Hematopoietic multipotent progenitor cell treated with erythropoietin and hydrocortisone succinate and interleukin-3 and kit ligand, for 4 days (in vitro differentiated cells): ENCODE results near the gene CLTCL1.
"Not testable (repeated sequence)": the region's sequence is repeated elsewhere in the genome, so short reads cannot be mapped to it uniquely, and the experiment has no call there.

Source experiments
- DNase-seq: peaks from one replicate; pipeline ENCODE4 v3.0.0-alpha.2; 2015

Gene CLTCL1

DNA sequence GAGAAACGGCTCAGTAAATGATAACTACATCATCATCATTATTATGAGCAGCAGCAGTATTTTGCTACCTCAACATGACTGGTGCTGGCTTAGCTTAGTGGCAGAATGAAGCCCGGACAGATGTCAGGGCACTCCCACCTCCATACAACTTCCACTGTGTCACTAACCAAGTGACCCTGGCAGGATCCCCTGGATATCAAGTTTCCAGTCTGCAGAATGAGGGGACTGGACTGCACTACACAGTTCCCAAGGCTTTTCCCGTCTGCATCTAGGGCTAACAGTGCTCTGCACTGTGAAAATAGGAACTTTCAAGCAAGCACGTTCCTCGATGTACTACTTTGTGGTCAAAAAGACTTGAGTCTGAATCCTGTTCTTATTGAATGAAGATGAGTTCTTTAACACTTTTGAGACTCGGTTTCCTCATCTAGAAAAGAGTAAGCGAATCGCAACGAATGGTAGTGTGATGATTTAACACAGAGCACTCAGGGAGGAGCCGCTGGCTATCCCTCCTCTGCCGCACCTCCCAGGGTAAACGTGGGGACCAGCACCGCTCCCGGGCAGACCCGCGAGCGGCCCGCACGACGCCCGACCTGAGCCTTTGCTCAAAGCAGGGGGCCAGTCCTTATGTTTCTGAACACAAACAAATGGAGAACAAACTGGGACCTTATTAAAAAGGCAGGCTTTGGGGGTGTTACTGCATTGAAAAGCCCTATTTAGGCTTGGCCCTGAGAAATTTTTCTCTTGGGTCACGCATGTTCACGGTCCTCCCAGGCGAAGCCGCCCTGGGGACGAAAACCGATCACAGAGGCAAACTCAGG is 910 bp downstream of the CLTCL1 start:
- peak; percentile 44 for DNase-seq

DNA sequence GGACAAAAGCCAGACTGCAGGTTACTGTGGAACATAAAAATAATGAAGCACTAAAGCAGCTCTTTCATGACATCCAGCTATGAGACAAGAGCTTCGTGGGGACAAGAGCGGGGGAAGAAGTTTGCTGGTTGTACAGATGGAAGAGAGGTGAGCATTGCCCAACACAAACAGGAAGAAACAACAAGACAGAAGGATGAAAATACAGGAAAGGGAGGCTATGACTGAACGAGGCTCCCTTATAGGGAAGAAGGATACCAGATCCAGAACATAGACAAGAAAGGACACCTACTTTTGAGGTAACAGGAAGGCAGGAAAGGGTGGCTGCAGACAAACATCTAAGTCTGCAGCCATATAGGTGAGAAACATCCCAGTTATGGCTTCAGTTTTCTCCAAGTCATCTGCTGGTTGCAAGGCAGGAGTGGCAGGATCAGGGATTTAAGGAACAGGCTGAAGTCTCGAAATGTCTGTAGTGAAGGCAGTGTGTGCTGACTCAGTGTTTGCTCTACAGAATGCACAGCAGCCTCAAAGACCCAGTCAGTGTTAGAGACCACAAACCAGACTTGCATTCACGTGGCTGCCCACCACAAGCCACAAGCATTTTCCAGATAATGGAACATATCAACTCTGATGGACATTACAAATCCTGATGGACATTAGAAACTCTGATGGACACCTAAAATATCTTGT is 1.9 kb downstream of the CLTCL1 start:
- DNase-seq: peak; percentile 62

DNA sequence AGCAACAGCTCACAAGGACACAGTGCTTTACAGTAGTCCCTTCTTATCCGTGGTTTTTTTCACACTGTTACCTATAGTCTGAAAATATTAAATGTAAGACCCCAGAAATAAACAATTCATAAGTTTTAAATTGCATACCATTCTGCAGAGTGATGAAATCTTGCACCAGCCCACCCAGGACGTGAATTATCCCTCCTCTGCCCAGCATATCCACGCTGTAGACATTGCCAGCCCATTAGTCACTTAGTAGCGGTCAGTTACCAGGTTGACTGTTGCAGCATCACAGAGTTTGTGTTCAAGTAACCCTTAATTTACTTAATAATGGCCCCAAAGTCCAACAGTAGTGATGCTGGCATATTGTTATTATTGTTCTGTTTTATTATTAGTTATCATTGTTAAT is 3.6 kb downstream of the CLTCL1 start:
- DNase-seq: no peak

DNA sequence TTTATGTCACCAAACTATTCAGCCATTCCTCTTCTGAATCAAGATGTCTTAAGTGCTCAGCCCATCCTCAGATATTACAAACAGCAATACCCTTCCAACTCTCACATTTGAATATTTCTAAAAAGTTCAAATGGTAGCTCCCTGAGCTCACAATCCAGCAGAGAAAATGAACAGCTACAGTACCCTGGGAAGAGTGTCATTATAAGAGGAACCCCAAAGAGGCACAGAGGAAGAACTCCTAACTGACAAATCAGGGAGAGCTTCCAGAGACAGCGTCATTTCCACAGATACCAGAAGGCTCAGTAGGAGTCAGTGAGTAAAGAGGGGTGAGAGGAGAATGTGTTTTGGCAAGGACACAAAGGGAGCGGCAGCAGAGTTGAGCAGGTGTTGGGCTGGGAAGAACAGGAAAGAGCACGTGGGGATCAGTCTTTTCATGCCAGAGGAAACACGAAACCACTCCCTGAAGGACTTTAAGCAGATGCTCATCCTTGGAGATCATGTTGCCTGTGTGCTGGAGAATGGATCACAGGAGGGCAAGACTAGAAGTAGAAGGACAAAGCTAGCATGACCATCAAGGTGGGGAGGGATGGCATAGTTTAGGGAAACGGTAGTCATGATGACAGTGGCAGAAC is 4.3 kb downstream of the CLTCL1 start:
- DNase-seq: no peak

DNA sequence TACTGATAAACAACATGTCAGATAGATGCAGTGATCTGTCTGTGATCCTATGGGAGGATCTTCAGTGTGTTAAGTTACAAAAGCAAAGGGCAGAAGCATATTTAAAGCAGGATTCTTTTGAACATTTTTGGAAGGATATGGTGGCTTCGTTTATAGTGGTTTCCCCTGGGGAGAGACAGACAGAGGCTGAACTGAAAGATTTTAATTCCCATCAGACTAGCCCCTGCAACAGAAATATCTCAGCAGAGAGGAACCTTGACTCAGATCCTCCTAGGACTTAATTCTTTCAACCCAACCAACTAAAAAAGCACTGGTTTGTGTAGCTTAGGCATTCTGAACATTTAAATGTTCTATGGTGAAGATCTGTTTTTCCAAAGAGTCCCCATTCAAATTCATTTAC is 5.7 kb downstream of the CLTCL1 start:
- DNase-seq: no peak

DNA sequence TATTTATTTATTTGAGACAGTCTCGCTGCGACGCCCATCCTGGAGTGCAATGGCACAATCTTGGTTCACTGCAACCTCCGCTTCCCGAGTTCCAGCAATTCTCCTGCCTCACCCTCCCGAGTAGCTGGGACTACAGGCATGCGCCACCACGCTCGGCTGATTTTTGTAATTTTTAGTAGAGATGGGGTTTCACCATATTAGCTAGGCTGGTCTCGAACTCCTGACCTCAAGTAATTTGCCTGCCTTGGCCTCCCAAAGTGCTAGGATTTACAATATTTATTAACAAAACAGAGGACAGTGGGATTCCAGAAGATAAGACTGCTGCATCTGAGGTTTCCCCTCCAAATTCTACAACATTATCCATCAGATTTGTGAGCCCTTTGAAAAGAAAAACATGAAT is 12.4 kb downstream of the CLTCL1 start:
- not testable (repeated sequence) for DNase-seq

DNA sequence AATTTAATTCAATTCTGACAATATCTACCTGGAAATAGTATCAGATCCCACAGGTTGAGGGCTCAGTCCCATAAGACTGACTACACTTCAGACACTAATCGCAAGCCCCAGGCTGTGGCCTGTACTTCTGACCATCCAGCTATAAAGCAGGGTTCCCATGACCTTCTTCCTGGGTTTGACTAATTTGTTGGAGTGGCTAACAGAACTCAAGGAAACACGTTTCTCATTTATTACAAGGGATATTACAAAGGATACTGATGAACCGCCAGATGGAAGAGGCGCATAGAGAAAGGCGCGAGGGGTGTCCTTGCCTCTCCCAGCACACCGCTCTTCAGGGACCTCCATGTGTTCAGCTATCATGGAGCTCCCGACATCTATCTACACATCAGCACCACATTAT is 13.7 kb downstream of the CLTCL1 start:
- no peak for DNase-seq

DNA sequence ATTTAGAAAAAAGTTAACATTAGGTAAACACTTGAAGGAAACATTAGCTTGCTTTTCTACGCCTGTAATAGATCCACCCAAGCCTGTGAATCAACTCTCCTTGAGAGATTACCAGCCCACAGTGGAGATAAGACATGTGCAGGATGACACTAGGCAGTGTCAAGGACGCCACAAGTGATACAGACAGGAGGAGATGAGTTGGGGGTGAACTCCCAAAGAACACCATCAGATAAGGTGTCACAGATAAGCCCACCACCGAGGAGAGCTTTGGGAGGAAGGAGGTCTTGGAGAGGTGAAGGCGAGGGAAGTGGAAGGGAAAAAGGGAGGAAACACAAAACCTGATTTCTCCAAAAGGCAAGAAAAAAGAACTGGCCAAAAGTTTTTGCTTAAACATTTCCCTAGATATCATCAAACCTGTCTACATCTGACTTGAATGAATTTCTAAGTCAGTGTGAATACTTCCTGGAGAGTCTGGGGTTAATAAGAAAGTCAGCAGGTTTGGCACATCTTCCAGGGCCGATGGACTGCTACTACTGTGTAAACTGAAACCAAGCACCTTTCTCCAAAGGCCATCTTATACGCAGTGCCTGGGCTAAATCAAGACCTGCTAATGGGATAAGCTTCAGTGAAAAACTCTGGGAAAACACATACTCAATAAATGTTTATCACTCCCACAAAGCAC is 15.5 kb downstream of the CLTCL1 start:
- no peak for DNase-seq

DNA sequence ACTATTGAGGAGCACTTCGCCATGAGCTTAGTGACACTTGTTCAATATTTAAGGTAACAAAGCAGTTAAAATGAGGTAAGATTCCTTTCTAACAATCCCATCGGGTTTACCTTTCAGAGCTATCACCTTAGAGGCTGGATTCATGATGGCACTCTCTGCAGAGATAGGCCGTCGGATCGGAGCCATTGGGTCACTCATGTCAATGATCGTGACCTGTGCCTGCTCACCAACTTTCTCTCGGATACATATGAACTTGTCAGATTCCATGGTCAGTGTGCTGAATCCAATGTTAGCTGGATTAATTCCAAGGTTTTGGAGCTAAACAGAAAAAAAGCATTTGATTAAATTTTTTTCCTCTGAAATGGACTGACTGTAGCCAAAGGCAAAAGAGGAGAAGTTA is 16.0 kb downstream of the CLTCL1 start:
- DNase-seq: no peak

DNA sequence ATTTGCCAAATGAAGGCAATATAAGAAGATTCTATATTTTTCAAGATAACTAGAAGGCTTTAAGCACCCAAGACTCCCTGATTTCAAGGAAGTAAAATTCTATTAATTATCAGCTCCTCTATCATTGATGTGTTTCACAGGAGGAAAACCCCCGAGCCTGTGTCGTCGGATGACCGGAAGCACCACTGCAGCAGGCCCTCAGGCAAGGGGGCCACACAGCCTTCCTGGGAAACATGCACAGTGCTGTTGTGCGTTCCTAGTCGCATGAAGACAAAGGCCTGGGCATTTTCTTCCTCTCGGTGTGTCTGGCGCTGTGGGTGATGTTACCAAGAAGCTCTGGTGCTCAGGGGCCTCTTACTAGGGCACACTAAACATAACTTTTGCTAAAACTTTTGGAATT is 16.4 kb downstream of the CLTCL1 start:
- no peak for DNase-seq

DNA sequence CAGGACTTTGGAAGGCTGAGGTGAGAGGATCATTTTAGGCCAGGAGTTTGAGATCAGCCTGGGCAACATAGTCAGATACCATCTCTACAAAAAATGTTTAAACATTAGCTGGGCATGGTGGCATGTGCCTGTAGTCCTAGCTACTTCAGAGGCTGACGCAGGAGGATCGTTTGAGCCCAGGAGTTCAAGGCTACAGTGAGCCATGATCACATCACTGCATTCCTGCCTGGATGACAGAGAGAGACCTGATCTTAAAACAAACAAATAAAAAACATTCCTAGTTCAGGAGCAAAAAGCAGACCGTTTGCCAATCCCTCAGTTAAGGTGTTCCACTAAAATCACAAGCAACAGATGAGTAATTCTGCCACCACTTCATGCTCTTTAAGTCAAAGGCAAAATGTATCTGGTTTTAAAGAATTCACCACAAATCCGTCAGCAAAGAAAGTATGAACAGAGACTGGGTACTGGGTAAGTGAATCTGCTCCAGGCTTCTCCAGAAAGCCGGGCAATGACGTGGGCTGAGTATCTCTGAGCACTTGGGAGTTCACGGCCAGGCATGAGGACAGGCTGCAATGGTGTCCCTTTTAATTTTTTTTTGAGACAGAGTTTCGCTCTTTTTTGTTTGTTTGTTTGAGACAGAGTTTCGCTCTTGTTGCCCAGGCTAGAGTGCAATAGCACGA is 19.5 kb downstream of the CLTCL1 start:
- DNase-seq: no peak

DNA sequence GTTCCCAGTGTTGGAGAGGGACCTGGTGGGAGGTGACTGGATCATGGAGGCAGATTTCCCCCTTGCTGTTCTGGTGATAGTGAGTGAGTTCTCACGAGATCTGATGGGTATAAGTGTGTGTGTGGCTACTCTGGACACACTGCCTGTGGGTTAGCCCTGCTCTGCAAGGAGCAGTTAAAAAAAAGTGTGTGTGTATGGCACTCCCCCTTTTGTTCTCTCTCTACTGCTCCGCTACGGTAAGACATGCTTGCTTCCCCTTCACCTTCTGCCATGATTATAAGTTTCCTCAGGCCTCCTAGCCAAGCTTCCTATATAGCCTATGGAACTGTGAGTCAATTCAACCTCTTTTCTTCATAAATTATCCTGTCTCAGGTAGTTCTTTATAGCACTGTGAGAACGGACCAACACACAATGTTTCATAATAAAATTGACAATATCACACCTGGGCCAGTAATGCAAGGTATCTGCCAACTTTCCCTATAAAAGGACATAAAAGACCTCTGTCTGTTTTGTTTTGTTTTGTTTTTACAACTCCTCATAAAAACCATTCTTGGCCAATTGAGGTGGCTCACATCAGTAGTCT is 20.2 kb downstream of the CLTCL1 start:
- no peak for DNase-seq

DNA sequence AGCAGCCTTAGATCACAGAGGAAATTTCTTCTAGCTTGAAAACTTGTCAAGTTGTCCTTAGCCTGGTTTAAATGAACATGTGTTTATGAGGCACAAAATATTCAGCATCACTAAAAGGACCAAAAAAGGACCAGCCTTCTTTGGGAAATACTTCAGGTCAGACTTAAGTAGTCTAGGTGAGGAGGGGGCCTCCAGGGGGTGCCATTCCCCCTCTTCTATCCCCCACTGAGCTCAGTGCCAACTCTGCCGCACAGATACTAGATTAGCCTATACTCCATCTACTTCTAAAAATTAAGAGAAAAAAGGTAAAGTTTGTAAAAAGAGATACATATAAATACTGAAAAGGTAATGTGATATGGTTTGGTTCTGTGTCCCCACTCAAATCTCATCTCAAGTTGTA is 20.6 kb downstream of the CLTCL1 start:
- no peak for DNase-seq

DNA sequence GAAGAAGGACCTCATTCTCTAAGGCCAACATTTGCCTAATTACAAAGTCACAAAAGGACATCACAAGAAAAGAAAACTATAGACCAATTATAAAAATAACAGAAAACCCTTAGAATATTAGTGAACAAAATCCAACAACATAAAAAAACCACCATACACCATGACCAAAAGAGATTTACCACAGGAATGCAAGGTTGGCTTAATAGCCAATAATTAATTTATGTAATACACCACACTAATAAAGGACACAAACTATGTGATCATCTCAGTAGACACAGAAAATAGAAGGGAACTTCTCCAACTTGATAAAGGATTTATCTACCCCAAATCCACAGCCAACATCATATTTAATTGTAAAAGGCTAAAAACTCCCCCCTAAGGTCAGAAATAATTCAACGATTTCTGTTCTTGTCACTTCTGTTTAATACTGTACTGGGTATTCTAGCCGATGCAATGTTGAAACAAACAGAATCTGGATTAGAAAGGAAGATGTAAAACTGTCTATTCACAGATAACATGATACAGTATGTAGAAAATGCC is 24.9 kb downstream of the CLTCL1 start:
- no peak for DNase-seq

DNA sequence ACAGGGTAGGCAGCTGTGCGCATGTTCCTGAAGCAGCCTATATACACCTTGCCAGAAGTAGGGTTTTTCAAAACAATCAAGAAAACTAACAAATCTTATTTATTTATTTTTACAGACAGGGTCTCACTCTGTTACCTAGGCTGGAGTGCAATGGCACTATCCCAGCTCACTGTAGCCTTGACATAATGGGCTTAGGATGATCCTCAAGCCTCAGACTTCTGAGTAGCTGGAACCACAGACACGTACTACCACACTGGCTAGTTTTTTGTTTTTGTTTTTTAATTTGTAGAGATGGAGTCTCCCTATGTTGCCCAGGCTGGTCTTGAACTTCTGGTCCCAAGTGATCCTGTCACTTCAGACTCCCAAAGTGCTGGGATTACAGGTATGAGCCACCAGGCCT is 25.7 kb downstream of the CLTCL1 start:
- no peak for DNase-seq

DNA sequence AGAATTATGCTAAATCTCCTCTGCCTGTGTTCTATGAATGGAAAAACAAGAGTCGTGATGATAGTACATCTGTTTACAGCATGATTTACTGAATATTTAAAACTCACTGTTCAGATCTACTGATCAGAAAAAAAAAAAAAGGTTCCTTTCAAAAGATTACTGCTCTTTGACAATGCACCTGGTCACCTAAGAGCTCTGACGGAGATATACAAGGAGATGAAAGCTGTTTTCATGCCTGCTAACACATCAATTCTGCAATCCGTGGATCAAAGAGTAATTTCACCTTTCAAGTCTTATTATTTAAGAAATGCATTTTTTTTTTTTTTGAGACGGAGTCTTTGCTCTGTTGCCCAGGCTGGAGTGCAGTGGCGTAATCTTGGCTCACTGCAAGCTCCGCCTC is 30.7 kb downstream of the CLTCL1 start:
- no peak for DNase-seq

DNA sequence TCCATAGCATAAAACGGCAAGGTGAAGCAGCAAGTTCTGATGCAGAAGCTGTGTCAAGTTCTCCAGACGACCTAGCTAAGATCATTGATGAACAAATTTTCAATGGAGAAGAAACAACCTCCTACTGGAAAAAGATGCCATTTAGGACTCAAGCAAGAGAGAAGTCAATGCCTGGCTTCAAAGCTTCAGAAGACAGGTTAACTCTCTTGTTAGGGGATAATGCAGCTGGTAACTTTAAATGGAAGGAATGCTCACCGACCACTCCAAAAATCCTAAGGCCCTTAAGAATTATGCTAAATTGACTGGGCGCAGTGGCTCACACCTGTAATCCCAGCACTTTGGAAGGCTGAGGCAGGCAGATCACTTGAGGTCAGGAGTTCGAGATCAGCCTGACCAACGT is 31.3 kb downstream of the CLTCL1 start:
- no peak for DNase-seq

DNA sequence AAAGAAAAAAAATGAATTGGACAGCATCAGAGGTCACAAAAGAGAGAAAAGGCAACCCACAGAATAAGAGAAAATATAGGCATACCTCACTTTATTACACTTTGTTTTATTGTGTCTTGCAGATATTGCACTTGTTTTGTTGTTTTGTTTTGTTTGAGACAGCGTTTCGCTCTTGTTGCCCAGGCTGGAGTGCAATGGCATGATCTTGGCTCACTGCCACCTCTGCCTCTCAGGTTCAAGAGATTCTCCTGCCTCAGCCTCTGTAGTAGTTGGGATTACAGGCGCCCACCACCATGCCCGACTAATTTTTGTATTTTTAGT is 32.6 kb downstream of the CLTCL1 start:
- DNase-seq: not testable (repeated sequence)

DNA sequence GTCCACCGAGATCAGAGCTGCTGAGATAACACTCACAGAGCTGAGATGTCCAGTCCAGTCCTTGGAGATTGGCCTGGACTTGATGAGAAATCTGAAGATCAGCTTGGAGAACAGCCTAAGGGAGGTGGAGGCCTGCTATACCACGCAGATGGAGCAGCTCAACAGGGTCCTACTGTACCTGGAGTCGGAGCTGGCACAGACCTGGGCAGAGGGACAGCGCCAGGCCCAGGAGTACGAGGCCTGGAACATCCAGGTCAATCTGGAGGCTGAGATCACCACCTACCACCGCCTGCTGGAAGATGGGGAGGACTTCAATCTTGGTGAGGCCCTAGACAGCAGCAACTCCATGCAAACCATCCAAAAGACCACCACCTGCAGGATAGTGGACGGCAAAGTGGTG is 33.1 kb downstream of the CLTCL1 start:
- no peak for DNase-seq

DNA sequence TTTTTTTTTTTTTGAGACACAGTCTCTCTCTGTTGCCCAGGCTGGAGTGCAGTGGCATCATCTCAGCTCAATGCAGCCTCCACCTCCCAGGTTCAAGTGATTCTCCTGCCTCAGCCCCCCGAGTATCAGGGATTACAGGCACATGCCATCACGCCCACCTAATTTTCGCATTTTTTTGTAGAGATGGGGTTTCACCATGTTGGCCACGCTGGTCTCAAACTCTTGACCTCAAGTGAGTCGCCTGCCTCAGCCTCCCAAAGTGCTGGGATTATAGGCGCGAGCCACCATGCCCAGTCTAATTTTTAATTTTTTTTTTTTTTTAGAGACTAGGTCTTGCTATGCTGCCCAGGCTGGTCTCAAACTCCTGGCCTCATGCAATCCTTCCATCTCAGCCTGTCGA is 35.2 kb downstream of the CLTCL1 start:
- DNase-seq: not testable (repeated sequence)

DNA sequence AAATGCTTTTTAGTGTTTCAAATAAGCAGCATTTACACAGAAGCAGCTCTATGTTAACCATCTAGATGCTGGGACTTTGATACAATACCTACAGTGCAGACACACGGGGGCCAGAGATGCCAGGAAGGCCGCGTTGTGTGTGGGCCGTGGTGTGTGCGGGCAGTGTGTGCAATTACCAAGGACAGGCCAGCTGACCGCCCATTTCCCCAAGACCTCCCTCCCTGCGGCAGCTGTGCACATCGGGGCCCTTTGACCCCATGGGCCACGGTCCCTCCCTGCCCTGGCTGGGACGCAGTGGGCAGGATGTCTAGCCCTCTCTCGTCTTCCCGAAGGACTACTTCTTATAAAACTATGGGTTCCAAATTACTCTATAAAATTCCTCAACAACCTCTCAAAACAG is 38.4 kb downstream of the CLTCL1 start:
- no peak for DNase-seq

DNA sequence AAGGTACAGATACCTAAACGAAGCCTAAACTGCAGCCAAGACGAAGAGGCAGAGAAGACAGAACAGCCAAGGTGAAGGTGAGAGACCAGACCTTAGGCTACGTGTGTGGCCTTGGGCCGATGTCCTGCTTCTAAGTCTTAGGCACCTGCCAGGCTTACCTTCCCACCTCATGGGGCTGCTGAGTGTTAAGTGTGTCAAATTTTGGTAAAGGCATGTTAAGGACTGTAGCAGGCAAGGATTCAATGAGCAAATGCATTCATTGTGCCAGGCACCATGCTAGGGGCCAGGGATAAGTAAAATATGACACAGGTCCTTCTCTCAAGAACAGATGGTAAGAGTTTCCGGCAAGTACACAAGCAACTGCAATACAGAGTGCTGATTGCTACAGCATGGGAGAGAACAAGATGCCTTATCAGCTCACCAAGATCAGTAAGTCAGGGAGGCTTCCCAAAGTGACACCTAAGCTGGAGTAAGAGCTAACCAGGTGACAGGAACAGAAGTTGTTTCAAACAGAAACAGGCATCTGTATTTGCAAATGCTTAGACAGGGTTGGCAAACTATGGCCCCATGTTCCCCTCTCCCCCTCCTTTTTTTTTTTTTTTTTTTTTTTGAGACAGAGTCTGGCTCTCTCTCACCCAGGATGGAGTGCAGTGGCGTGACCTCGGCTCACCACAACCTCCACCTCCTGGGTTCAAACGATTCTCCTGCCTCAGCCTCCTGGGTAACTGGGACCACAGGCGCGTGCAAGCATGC is 46.7 kb downstream of the CLTCL1 start:
- DNase-seq: no peak
